Stimulated activated CD4-positive, alpha-beta T cell treated with anti-CD3 and anti-CD28 coated beads, Interleukin-4, amount 100 ng/mL, for 4 hours (primary cell): ENCODE results near the gene AGPAT3.

Experiments
- DNase-seq, 2 experiments: peaks; one replicate each; pipeline ENCODE4 v3.0.0-alpha.2; 2020

AGPAT3 gene

GRCh38 chr21:43940329-43941050 is 75.5 kb downstream of the AGPAT3 start:
- DNase-seq: no peak

DNA sequence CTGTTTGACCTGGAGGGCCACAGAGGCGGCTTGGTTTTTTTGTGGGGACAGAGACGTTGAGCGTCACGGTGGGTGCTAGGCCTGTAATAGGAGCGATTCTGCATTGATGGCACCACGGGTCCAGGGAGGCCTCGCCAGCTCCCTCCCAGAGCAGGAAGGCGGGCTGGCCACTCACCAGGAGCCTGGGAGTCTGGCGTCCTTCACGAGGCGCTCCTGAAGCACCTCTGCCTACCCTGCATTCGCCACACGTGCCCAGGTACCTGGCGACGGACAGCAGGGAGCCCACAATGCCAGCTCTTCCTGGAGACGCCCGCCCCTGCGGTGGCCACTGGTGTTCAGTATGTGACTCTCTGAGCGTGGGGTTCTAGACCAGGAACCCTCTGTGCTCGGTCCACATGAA is 77.2 kb downstream of the AGPAT3 start:
- DNase-seq: no peak

DNA sequence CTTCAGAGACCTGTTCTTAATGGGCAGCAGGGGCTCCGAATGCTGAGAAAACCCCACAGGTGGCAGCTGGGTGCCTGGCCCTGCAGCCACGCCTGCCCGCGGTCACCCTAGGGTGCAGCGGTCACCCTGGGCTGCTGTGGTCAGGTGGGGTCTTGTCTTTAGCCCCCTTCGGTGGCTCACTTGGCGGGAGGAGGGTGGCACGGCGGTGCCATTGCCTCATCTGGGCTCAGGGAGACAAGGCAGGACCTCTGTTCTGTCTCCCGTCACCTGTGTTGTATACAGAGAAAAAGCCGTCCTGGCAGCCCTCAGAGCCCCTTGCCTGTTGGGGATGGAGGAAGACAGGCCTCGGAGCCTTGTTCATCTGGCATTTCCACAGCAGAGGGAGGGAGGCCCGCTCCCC is 77.6 kb downstream of the AGPAT3 start:
- no peak for DNase-seq

DNA sequence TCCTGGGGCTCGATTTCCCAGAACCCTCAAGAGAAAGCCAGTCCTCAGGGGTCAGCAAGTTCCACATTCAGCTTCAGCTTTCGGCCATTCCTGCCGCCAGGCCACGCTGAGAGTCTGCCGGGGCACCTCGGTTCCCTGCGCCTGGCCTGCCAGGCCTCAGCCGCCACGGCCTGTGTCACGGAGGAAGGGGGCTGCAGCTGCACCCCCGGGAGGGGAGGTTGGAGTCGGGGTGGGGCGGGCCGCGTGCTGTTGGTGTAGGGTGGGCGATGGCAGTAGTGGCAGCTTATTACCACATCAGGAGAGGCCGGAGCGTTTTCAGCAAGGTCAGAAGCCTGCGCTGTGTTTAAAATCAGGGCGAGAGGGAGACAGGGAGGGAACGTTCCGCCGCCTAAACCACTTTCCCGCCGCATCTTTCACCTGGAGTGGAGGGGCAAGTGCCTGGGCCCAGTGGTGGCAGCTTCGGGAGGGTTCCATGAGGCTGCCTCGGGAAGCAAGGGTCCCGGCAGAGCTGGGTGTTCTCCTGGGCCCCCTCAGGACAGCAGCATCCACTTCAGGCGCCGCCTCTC is 78.6 kb downstream of the AGPAT3 start:
- DNase-seq: no peak

DNA sequence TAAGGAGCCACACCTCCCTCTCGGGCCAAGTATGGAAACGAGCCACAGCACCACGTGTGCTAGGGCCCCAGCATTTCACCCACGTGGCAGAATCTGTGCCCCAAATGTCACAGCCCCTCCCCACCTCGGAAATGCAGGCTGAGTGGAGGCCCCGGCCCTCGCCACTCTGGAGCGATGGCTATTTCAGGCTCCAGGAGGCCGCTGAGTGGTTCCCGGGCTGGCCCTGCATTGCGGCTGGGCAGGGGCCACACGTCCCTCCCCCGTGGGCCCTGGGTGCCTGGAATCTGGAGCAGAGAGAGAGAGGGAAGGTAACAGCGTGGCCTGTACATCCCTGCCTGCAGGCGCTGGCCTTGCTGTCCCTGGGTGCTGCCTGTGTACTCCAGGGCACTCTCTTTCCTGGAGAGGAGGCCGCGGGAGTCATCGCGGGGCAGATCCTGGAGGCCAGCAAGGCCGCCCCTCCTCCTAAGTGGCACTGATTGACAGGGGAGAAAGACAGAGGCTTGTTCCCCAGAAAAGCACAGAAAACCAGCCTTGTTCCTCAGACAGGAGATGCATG is 79.1 kb downstream of the AGPAT3 start:
- DNase-seq: no peak

DNA sequence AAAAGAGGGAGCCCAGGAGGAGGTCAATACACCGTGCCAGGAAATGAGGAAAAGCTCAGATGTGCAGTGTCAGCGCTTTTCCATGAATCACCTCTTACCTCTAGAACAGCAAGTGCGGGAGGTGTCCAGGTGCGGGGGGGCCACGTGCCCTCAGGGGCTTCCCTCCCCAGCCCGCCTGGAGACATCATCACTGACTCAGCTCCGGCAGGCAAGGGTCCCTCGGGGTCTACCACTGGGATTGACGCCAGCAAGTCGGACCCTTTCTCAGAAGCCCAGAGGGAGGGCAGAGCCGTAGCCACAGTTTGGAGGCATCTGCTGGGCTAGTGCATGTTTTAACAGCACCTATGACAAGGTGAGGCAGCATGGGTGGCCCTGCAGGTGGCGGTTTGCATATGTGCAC is 79.7 kb downstream of the AGPAT3 start:
- DNase-seq: no peak

DNA sequence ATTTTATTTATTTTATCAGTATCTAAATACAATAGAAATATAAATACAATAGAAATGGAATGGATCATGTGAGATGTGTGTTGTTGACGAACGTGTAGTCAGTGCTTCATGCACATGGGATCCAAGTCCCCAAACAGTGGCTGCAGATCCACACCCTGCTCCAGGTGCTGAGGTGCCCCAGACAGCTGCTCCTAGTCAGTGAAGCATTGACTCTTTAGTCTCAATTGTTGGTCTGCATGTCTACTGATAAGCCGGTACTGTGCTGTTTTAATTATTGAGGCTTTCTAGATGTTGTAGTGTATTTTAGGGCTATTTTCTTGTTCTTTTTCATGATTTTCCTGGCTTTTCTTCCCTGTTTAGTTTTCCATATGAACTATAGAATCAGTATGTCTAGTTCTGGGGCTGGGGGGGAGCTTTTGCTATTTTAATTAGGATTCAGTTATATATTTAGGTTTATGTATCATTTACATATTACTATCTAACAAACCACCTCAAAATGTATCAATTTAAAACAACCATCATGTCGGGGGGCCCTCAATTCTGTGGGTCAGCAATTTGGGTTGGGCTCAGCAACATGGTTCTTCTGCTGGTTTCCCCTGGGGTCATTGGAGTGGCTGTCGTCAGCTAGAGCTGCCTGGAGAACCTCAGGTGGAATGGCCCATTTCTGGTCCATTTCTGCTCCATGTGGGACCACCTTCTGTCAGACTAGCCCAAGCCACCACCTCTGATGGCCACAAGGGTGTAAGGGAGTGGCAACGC is 83.9 kb downstream of the AGPAT3 start:
- DNase-seq: no peak

DNA sequence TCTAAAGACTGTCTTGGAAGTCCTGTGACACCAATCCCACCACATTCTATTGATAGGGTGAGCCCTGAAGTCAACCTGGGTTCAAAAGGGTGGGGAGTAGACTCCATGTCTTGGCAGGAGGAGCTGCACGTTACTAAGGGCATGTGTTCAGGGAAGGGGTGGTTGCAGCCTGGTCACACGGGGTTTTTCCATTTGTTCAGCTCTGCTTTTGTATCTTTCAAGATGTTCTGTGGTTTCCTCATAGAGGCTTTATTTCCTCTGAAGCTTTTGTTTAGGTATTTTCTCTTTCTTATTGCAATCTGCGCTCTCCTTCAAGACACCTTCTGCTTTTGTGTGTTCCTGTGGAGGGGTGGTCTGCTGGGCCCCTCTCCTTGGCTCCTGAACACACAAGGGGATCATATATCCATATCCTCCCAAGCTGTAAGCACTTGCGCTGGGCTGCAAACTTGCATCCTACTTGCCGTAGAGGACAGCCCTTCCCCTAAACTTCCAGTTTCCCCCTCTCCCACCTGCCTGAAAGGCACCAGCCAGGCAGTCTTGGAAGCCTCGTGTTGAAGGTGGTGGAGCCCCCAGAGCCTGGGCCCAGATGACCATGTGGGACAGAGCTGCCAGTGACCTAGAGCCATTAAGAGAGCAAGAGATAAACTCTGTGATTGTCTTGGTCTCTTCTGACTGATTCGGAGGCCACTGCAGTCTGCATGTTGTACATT is 84.6 kb downstream of the AGPAT3 start:
- DNase-seq: no peak

GRCh38 chr21:43950481-43950880 is 85.5 kb downstream of the AGPAT3 start:
- DNase-seq: no peak

DNA sequence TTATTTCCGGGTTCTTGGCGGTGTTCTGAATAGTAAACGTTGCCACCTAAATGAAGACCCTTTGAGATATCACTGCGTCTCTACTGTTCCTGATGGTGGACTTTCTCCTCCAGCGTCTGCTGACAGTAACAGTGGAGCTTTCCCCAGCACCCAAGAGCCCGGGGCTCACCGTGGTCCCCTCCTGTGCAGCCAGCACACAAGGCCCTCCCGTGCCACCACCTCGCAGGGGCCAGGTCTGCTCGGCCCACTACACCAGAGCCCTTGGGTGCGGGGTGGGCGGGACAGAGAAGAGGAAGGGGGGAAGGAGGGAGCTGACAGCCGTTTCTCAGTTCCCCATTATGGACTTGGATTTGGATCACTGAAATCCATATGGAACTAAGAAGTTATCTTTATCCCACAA is 85.9 kb downstream of the AGPAT3 start:
- no peak for DNase-seq

DNA sequence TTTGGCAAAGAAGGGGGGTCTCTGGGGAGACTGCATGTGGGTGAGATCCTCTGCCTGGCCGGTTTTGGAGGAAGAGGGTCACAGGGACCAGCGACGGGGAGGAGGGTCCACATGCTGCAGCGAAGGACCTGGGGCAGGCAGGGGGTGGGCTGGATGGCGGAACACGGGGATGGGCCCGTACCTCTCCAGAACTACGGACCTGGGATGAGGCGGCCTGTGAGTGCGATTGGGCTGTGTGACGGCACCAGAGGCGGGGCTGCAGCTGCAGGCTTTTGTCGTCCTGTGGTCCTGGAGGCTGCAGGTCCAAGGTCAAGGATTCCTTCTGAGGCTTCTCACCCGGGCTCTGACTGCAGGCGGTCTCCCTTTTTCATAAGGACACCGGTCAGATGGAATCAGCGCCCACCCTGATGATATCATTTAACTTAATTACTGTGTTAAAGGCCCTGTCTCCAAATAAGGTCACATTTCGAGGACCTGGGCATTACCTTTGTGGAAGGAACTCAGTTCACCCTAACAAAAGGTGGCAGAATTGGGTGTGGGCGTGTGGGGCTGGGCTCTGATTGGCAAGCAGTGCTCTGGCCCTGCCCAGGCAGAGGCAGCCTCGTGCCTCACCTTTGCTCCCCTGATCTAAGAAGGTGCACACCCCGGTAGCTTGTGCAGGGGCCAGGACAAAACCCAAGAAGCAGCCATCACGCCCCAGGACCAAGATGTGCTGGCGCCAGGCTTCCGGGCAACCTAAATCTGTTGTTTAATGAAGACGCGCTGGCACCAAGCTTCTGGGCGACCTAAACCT is 87.1 kb downstream of the AGPAT3 start:
- no peak for DNase-seq

DNA sequence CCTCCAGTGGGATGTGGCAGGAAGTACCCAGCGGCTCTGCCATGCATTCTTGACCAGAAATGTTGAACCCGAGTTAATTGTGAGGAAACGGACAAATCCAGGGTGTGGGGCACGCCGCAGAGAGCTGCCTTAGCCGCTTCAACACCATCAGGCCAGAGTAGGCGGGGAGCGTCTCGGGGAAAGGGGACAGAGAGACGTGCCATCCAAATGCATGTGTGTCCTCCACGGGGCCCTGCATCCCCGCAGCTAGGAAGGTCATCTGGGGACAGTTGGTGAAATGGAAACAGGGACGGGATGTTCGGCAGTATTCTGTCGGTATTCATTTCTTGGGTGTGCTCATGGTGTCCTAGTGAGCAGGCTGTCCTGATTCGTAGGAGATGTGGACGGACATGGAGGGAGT is 88.0 kb downstream of the AGPAT3 start:
- DNase-seq: no peak

- no peak for DNase-seq
Observed at GRCh38 chr21:43954042-43954441, 89.0 kb downstream of the AGPAT3 start.

DNA sequence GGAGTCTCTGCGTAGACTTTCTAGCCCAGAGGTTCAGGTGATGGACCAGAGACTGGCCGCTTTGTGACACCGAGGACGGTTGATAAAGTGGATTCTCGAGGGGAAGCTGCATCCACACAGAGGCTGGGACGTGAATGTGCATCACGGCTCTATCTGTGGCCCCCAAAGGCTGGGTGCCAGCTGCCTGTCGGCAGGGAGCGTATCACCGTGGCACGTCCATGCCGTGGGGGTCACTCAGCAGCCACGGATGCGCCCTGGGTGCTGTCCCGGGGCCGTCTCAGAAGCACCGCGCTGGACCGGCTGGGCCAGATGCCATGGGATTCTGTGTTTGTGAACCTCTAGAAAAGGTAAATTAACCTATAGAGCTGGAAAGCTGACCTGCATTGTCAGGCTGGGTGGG is 89.9 kb downstream of the AGPAT3 start:
- DNase-seq: no peak

DNA sequence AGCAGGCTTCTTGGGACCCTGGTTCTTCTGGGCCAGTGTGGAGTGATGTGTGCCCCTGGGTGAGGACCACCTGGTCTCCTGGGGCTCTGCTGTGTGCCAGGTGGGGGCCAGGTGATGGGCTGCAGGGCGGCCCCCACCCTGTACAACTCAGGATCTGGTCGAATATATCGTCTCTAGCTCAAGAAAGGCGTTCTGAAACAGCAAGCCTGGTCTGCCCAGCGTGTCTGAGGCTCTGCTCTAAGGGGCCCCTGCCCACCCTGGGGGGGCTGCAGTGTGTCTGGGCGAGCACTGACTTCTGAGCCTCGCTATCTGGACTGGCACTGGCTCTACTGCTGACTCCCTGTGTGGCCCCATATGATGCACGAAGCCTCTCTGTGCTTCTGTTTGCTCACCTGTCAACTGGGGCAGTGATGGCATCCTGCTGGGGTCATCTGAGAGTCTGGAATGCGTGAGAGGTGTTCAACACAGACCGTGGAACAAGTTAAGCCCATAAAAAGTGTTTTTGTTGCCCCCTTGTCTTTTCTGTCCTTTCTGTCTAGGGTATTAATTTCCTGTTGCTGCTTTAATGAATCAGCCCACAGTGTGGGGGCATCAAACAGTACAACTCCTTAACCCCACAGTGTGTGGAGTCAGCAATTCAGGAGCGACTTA is 91.1 kb downstream of the AGPAT3 start:
- no peak for DNase-seq

DNA sequence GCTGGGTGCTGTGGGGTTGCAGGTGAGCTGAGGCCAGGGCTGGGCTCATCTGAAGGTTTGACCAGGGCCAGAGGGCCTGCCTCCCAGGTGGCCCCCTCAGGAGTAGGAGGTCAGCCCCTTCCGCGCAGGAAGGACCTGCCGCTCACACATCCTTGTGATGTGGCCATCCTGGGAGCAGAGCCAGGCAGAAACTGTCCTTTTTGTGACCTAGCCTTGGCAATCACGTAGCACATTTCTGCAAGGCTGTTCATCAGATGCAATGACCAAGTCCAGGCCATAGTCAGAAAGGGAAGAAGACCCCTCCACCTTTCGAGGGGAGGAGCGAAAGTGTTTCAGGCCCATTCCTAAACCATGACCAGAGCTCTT is 91.6 kb downstream of the AGPAT3 start:
- DNase-seq: no peak

DNA sequence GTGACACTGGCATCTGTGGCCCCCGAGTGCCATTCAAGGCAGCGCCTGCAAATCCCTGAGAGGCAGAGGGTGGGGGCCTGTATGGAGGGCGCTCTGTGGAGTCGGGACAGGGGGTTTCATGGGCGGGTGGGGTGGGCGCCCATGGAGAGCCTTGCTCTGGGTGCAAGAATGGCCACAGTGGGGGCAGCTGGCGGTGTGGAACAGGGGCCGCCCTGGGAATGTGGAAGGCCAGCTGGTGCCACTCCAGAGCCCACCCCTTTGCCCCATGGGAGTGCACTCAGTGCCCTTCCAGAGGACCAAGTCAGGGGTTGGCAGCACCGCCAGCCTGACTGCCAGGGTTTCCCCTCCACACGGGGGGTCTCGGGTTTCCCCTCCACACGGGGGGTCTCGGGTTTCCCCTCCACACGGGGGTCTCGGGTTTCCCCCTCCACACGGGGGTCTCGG is 92.1 kb downstream of the AGPAT3 start:
- DNase-seq: no peak

GRCh38 chr21:43957611-43958362 is 92.8 kb downstream of the AGPAT3 start:
- DNase-seq: no peak

GRCh38 chr21:43958364-43959158 is 93.5 kb downstream of the AGPAT3 start:
- DNase-seq: no peak
